SH-SY5Y (cell line): ENCODE data around the gene GALNT18.

Experiments
- GATA2 ChIP-seq: IDR thresholded peaks from 2 replicates; pipeline ENCODE4 v1.6.1; 2011; ENCODE audit warnings: mild to moderate bottlenecking, low read depth, low read length
- GATA3 ChIP-seq: IDR thresholded peaks from 2 replicates; pipeline ENCODE4 v1.6.1; 2011; ENCODE audit warnings: low read depth, mild to moderate bottlenecking, low read length, moderate library complexity

GRCh38 chr11:11468954-11469353 is 152.9 kb downstream of the GALNT18 start:
- TF ChIP-seq GATA3 (no peak), GATA2 (no peak)
